ENCODE results near the gene ITGA8. TPM values are rescaled to one million over a fixed set of nuclear protein-coding genes. Genes with fewer than 3 reads are reported as not detected.

ITGA8 gene
- total RNA-seq, 1 donor from 2014 or later = 6.9 TPM

DNA sequence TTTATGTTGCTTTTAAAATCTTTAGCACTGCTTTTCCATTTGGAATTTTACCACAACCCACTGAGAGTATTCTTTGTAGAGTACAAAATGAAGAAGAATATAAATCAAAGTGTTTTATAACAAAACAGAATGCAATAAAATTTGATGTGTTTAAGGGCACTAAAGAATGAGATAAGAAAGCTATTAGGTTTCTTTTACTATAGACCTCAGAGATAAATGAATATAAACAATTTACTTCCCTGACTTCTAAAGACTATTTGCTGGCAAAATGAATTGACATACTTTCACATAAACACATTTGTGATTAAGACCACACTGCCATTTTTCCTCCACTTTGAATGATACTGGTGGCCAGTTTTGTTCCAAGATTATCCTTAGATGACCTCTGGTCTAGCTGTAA is 124.5 kb downstream of the ITGA8 start:
- TF ChIP-seq, protein P1, sequence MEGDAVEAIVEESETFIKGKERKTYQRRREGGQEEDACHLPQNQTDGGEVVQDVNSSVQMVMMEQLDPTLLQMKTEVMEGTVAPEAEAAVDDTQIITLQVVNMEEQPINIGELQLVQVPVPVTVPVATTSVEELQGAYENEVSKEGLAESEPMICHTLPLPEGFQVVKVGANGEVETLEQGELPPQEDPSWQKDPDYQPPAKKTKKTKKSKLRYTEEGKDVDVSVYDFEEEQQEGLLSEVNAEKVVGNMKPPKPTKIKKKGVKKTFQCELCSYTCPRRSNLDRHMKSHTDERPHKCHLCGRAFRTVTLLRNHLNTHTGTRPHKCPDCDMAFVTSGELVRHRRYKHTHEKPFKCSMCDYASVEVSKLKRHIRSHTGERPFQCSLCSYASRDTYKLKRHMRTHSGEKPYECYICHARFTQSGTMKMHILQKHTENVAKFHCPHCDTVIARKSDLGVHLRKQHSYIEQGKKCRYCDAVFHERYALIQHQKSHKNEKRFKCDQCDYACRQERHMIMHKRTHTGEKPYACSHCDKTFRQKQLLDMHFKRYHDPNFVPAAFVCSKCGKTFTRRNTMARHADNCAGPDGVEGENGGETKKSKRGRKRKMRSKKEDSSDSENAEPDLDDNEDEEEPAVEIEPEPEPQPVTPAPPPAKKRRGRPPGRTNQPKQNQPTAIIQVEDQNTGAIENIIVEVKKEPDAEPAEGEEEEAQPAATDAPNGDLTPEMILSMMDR (IDR thresholded peaks at IDR 0.05) = no peak
- Mint-ChIP-seq H3K27ac (ENCODE audit: unreplicated experiment) (no peak overlapping the region), H3K9me3 (ENCODE audit: unreplicated experiment) (no peaks in the 10 kb centered on the region), H3K27me3 (ENCODE audit: unreplicated experiment) (no peaks in the 10 kb centered on the region), H3K4me1 (ENCODE audit: unreplicated experiment) (peaks cover 3% of the 10 kb centered on the region), H3K4me3 (ENCODE audit: unreplicated experiment) (no peak overlapping the region), H3K36me3 (ENCODE audit: unreplicated experiment) (peaks cover 5% of the 10 kb centered on the region)
- DNase-seq (ENCODE audit: extremely low spot score, unreplicated experiment) = no peak

DNA sequence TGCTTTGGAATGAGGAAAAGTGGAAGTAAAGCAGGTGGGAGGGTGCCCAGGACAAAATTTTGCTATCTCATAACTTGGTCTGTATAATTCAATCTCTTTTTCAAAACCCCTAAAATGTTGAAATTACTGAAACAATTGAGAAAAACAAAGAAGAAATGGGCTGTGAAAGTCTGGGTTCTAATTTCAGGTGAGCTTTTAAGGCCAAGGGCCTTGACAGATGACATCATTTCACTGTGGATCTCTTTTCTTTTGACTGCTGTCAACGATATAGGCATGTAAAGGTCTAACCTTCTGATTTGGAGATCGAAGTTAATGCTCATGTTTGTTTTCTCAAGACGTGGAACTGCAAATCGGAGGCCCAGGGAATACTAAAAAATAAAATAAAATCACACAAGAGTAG is 127.8 kb downstream of the ITGA8 start:
- H3K27me3 Mint-ChIP-seq (ENCODE audit: unreplicated experiment) = no peaks in the 10 kb centered on the region
- TF ChIP-seq, protein P1 (IDR thresholded peaks at IDR 0.05) = no peak
- H3K9me3 Mint-ChIP-seq (ENCODE audit: unreplicated experiment) = no peaks in the 10 kb centered on the region
- DNase-seq (ENCODE audit: extremely low spot score, unreplicated experiment) = no peak
- no peak overlapping the region for H3K4me3 Mint-ChIP-seq (ENCODE audit: unreplicated experiment)
- peaks cover 3% of the 10 kb centered on the region for H3K36me3 Mint-ChIP-seq (ENCODE audit: unreplicated experiment)
- H3K4me1 Mint-ChIP-seq (ENCODE audit: unreplicated experiment) = peaks cover 3% of the 10 kb centered on the region
- no peak overlapping the region for H3K27ac Mint-ChIP-seq (ENCODE audit: unreplicated experiment)

DNA sequence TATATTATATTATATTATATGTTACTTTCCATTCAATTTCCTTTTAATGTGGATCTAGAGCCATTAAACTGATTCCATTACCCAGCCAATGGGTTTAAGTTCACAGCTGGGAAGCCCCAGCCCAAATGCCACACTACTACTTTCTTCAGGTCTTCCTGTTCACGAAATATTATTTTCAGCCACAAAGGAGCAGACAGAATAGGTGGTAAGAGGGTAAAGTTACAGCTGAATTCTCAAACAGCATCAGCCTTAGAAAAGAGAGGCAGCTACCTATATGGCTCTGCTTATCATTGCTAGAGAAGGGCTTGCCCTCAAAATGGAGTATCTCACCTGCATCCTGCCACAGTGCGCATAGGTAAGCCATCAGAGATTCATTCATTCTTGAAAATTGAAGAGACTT is 128.3 kb downstream of the ITGA8 start:
- no peaks in the 10 kb centered on the region for H3K9me3 Mint-ChIP-seq (ENCODE audit: unreplicated experiment)
- peaks cover 3% of the 10 kb centered on the region for H3K36me3 Mint-ChIP-seq (ENCODE audit: unreplicated experiment)
- DNase-seq (ENCODE audit: extremely low spot score, unreplicated experiment) = no peak
- no peak overlapping the region for H3K4me3 Mint-ChIP-seq (ENCODE audit: unreplicated experiment)
- TF ChIP-seq, protein P1 (IDR thresholded peaks at IDR 0.05) = no peak
- H3K27me3 Mint-ChIP-seq (ENCODE audit: unreplicated experiment) = no peaks in the 10 kb centered on the region
- peaks cover 3% of the 10 kb centered on the region for H3K4me1 Mint-ChIP-seq (ENCODE audit: unreplicated experiment)
- H3K27ac Mint-ChIP-seq (ENCODE audit: unreplicated experiment) = no peak overlapping the region

DNA sequence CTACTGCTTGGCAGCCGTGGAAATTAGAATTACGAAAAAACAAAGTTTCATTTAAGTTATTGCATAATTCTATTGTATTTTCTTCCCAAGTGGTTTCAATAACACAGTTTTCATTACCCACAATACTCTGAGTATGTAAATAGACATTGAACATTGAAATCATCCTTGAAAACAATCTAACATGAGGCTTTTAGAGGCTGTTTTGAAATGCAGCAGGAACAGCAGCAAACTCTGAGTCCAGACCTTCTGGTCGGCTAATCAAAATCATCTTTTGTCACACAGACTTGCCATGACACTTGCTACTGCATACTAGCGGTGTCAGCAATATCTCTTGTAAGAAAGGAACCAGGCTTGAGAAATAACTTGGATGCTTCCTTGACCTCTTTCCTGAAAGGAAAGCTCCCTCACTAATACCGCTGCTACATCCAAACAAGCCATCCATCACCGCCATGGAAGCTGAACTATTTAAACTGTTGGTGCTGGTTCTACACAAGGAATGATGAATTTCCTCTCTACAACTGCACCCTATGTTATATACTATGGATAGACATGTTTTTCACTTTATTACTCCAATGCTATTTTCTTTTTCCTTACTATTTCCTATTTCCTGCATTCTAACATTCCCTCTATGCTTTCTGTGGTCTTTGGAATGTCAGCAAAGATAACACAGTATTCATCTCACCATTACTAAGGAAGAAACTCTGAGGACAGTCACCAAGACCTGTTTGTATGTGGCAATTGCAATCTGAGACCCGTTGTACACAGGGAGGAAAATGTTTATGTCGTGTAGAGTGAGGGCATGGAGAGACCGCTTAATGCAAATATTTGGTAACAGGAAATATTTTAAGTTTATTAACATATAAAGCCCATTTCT is 130.8 kb downstream of the ITGA8 start:
- peaks cover 4% of the 10 kb centered on the region for H3K4me1 Mint-ChIP-seq (ENCODE audit: unreplicated experiment)
- H3K36me3 Mint-ChIP-seq (ENCODE audit: unreplicated experiment) = no peaks in the 10 kb centered on the region
- DNase-seq (ENCODE audit: extremely low spot score, unreplicated experiment) = no peak
- no peak overlapping the region for H3K27ac Mint-ChIP-seq (ENCODE audit: unreplicated experiment)
- TF ChIP-seq, protein P1 (IDR thresholded peaks at IDR 0.05) = no peak
- H3K27me3 Mint-ChIP-seq (ENCODE audit: unreplicated experiment) = no peaks in the 10 kb centered on the region
- no peaks in the 10 kb centered on the region for H3K9me3 Mint-ChIP-seq (ENCODE audit: unreplicated experiment)
- H3K4me3 Mint-ChIP-seq (ENCODE audit: unreplicated experiment) = no peak overlapping the region

DNA sequence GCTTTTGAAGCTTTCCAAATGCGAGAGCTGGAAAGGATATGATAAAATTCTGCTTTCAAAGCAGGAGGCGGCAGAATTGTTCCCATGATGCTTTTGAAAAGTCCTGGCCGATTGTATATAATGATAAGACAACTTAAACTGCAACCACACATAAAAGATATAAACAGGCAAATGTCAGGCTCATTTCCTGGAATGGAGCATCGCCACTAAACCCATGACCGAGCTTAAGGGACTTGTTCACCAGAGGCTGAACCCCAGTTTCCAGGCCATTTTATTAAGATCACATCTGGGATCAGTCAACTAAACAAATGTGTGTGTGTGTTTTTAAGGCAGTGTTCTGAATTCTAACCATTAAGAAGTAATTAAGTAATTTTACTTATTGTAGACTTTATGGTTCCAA is 131.6 kb downstream of the ITGA8 start:
- Mint-ChIP-seq H3K36me3 (ENCODE audit: unreplicated experiment) (no peaks in the 10 kb centered on the region), H3K4me3 (ENCODE audit: unreplicated experiment) (no peak overlapping the region), H3K9me3 (ENCODE audit: unreplicated experiment) (no peaks in the 10 kb centered on the region), H3K27ac (ENCODE audit: unreplicated experiment) (no peak overlapping the region), H3K27me3 (ENCODE audit: unreplicated experiment) (no peaks in the 10 kb centered on the region), H3K4me1 (ENCODE audit: unreplicated experiment) (peaks cover 4% of the 10 kb centered on the region)
- TF ChIP-seq, protein P1 (IDR thresholded peaks at IDR 0.05) = no peak
- no peak for DNase-seq (ENCODE audit: extremely low spot score, unreplicated experiment)

Data from osteocyte (in vitro differentiated cells).